GM21576 (cell line): Measurements from ENCODE around the gene PTPRM.

ENCODE experiments used
- ATAC-seq: cut with Tn5 transposase; IDR thresholded peaks from one replicate; pipeline ENCODE4 v1.9.1; 2021; ENCODE audit warnings: mild to moderate bottlenecking, moderate library complexity; ENCODE audit not compliant: unreplicated experiment

The PTPRM gene

GRCh38 chr18:8401606-8402005 lies 834.5 kb downstream of the PTPRM start:
- no peak for ATAC-seq

GRCh38 chr18:8402237-8402636 lies 835.1 kb downstream of the PTPRM start:
- ATAC-seq, result no peak

GRCh38 chr18:8403713-8404112 lies 836.6 kb downstream of the PTPRM start:
- no peak for ATAC-seq

GRCh38 chr18:8406186-8406867 lies 839.2 kb downstream of the PTPRM start:
- ATAC-seq, result no peak

- no peak for ATAC-seq
These were observed 839.7 kb downstream of the PTPRM start for GRCh38 chr18:8406868-8407250.

- ATAC-seq, result no peak
These were observed 842.0 kb downstream of the PTPRM start for GRCh38 chr18:8409151-8409550.

GRCh38 chr18:8411492-8411891 lies 844.4 kb downstream of the PTPRM start:
- no peak for ATAC-seq

GRCh38 chr18:8412117-8412516 lies 845.0 kb downstream of the PTPRM start:
- ATAC-seq, result no peak

GRCh38 chr18:8413189-8413588 lies 846.1 kb downstream of the PTPRM start:
- no peak for ATAC-seq

GRCh38 chr18:8413751-8414150 lies 846.6 kb downstream of the PTPRM start:
- ATAC-seq, result no peak

- ATAC-seq, result no peak
These were observed 849.3 kb downstream of the PTPRM start for GRCh38 chr18:8416212-8417019.

- ATAC-seq, result no peak
These were observed 855.3 kb downstream of the PTPRM start for GRCh38 chr18:8422391-8422790.

GRCh38 chr18:8423051-8423557 lies 856.0 kb downstream of the PTPRM start:
- no peak for ATAC-seq

GRCh38 chr18:8424481-8424880 lies 857.4 kb downstream of the PTPRM start:
- ATAC-seq, result no peak

GRCh38 chr18:8424917-8425725 lies 858.0 kb downstream of the PTPRM start:
- no peak for ATAC-seq

GRCh38 chr18:8426401-8426800 lies 859.3 kb downstream of the PTPRM start:
- no peak for ATAC-seq

- no peak for ATAC-seq
These were observed 860.2 kb downstream of the PTPRM start for GRCh38 chr18:8427339-8427738.

GRCh38 chr18:8428951-8429350 lies 861.8 kb downstream of the PTPRM start:
- ATAC-seq, result no peak

- no peak for ATAC-seq
These were observed 863.9 kb downstream of the PTPRM start for GRCh38 chr18:8431036-8431435.

- no peak for ATAC-seq
These were observed 866.2 kb downstream of the PTPRM start for GRCh38 chr18:8433323-8433722.

- no peak for ATAC-seq
These were observed 866.7 kb downstream of the PTPRM start for GRCh38 chr18:8433771-8434170.
